Measurements from ENCODE around the gene N4BP2L2. TPM values are rescaled to one million over a fixed set of nuclear protein-coding genes. Genes with fewer than 3 reads are reported as not detected.

The N4BP2L2 gene
- total RNA-seq, 4 donors from 2014 or later: 78.7 to 287 (median 127) TPM

DNA sequence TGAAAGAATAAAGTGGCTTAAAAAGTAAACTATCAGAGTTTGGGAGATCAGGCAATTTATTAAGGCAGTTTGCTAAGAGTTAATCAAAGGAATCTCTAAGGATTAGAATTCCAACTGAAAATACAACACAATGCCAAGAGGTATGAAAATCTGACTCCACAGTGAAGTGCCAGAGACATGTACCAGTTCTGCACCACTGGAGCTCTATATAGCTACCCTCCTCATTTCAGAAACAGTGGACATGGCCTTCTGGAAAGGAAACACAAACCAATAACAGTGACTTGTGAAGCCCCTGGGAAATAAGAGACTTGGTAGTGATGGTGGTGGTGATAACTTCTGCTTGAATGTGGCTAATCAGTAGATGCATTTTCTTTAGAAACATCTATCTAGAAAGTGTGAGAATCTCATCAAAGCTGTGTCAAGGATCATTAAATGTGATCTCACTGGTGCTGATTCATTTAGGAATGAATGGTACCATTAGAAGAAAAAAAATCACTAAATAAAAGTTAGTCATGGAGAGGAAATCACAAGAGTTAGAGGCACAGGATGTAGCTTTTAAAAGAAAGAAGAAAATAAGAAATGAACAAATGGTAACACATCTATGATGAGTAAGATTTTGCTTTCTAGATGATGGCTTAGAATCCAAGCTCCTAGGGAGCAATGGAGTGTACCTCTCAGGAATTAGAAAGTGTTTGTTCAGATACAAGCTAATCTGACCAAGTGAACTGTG is 90.5 kb downstream of the N4BP2L2 start:
- Histone ChIP-seq H3K27me3 (no peaks in the 10 kb centered on the region), H3K4me1 (no peaks in the 10 kb centered on the region), H3K36me3 (peaks cover 0 to 34% of the 10 kb centered on the region in 2 donors), H3K4me3 (no peak overlapping the region), H3K9me3 (peaks cover 0 to 9% (median 0%) of the 10 kb centered on the region in 3 donors), H3K27ac (no peak overlapping the region)
- TF ChIP-seq POLR2A (IDR thresholded peaks at IDR 0.05) (no peak), POLR2AphosphoS5 (IDR thresholded peaks at IDR 0.05) (no peak), EP300 (IDR thresholded peaks at IDR 0.05) (no peak)
- TF ChIP-seq, protein P1, sequence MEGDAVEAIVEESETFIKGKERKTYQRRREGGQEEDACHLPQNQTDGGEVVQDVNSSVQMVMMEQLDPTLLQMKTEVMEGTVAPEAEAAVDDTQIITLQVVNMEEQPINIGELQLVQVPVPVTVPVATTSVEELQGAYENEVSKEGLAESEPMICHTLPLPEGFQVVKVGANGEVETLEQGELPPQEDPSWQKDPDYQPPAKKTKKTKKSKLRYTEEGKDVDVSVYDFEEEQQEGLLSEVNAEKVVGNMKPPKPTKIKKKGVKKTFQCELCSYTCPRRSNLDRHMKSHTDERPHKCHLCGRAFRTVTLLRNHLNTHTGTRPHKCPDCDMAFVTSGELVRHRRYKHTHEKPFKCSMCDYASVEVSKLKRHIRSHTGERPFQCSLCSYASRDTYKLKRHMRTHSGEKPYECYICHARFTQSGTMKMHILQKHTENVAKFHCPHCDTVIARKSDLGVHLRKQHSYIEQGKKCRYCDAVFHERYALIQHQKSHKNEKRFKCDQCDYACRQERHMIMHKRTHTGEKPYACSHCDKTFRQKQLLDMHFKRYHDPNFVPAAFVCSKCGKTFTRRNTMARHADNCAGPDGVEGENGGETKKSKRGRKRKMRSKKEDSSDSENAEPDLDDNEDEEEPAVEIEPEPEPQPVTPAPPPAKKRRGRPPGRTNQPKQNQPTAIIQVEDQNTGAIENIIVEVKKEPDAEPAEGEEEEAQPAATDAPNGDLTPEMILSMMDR (IDR thresholded peaks at IDR 0.05): no peak
- ATAC-seq: no peak

DNA sequence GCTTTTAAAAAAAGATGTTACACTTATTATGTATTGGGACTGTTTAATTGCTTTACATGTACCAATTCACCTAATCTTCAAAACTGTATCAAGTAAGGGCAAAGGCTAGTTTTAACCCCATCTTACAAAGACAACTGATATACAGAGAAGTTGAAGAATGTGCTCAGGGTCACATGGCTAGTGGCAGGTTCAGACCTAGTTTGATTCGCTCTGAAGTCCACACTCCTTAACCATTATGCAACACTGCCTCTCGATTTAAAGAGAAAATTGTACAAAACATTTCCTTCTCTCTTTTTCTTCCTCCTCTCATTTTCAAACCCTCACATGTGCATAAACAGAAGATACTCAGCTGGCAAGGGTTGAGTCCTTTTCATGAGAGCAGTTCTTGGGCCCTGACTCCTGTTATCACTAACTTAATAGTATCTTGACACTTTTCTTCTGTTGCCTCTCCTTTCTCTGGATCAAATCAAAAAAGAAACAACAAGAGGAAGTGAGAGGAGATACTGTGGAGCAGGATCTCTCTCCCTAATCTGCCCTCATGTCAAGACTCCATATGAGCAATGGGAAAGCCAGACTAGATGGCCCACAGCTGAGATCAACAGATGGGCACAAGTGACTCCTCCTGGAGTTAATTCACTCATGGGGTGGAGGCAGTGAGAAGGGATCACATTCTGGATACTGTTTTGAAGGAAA is 91.7 kb downstream of the N4BP2L2 start:
- no peak for TF ChIP-seq POLR2A (IDR thresholded peaks at IDR 0.05)
- no peak for TF ChIP-seq EP300 (IDR thresholded peaks at IDR 0.05)
- TF ChIP-seq POLR2AphosphoS5 (IDR thresholded peaks at IDR 0.05): no peak
- TF ChIP-seq, protein P1 (IDR thresholded peaks at IDR 0.05): no peak
- peaks cover 0 to 33% of the 10 kb centered on the region in 2 donors for H3K36me3 ChIP-seq
- no peak for ATAC-seq
- no peak overlapping the region for H3K4me3 ChIP-seq
- WGBS, 2 donors (ENCODE audit: low coverage in 1 of 2): 76 to 81% methylated on average over 2 of the region's 2 CpGs
- no peaks in the 10 kb centered on the region for H3K27me3 ChIP-seq
- H3K27ac ChIP-seq: no peak overlapping the region
- peaks cover 0 to 6% (median 0%) of the 10 kb centered on the region in 3 donors for H3K9me3 ChIP-seq
- H3K4me1 ChIP-seq: no peaks in the 10 kb centered on the region

DNA sequence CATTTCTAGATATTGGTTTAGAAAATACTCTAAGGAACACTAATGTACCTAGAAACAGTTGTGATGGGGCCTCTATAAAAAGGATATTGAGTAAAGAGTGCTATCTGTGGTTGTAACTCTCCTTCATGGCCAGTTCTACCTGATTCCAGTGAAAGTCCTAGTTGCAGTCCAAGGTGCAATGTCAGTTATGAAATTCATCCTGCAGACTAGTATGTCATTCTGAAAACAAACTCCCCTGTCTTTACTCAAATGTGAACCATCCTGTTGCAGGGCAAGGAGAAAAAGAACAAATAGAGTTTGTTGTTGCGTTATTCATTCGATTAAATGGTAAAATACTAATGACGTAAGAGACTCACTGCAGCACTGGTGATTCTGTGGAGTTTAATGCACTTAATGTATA is 92.4 kb downstream of the N4BP2L2 start:
- no peak overlapping the region for H3K27ac ChIP-seq
- no peak overlapping the region for H3K4me3 ChIP-seq
- no peak for ATAC-seq
- H3K4me1 ChIP-seq: no peaks in the 10 kb centered on the region
- no peaks in the 10 kb centered on the region for H3K27me3 ChIP-seq
- peaks cover 0 to 29% of the 10 kb centered on the region in 2 donors for H3K36me3 ChIP-seq
- 91 to 96% methylated on average over 3 of the region's 3 CpGs for WGBS, 2 donors (ENCODE audit: low coverage in 1 of 2)
- no peaks in the 10 kb centered on the region for H3K9me3 ChIP-seq
- no peak for TF ChIP-seq POLR2A (IDR thresholded peaks at IDR 0.05)
- TF ChIP-seq EP300 (IDR thresholded peaks at IDR 0.05): no peak
- no peak for TF ChIP-seq POLR2AphosphoS5 (IDR thresholded peaks at IDR 0.05)
- TF ChIP-seq, protein P1 (IDR thresholded peaks at IDR 0.05): no peak

DNA sequence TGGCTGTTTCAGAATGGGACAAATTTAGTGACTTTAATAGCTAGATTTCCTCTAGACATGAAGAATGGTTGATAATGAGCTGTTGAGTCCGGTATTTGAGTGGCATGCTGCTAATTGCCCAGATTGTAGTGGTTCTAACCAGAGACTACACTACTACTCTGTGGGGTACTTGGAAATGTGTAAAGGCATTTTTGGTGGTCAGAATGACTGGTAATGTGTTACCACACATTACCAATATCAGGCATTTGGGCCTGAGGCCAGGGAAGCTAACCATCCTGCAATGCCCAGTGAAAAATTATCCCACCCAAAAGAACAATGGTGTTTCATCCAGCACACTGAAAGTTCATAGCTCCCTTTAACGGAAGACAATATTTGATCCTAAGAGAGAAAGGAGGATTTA is 93.1 kb downstream of the N4BP2L2 start:
- Histone ChIP-seq H3K27me3 (no peaks in the 10 kb centered on the region), H3K4me3 (no peak overlapping the region), H3K4me1 (no peaks in the 10 kb centered on the region), H3K9me3 (no peaks in the 10 kb centered on the region), H3K27ac (no peak overlapping the region), H3K36me3 (peaks cover 0 to 23% of the 10 kb centered on the region in 2 donors)
- WGBS, 2 donors (ENCODE audit: low coverage in 1 of 2): 88 to 95% methylated on average over 1 to 2 of the region's 2 CpGs
- TF ChIP-seq POLR2A (IDR thresholded peaks at IDR 0.05): no peak
- TF ChIP-seq, protein P1 (IDR thresholded peaks at IDR 0.05): no peak
- TF ChIP-seq EP300 (IDR thresholded peaks at IDR 0.05): no peak
- no peak for TF ChIP-seq POLR2AphosphoS5 (IDR thresholded peaks at IDR 0.05)
- no peak for ATAC-seq

DNA sequence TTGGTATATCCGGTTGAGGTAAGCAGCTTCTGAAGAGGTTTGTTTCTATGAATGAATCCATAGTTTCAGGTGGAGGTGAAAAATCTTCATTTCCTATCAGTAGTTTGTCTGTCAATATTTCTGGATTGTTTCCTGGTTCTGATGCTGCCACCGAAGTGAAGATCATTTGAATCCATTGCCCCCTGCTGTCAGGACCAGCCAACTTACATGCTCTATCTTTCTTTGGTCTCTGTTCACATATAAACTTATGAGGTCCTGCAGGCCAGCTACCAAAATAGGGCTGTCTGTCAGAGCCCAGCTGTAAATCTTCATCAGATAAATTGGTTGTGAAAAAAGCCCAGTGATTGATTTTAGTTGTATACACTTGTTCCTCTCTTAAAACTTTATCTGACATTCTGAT is 95.5 kb downstream of the N4BP2L2 start:
- no peak for ATAC-seq
- no peaks in the 10 kb centered on the region for H3K9me3 ChIP-seq
- no peaks in the 10 kb centered on the region for H3K4me1 ChIP-seq
- TF ChIP-seq, protein P1 (IDR thresholded peaks at IDR 0.05): peak in 2 of 4 experiments; percentile 16 to 23
- no peak for TF ChIP-seq POLR2A (IDR thresholded peaks at IDR 0.05)
- no peaks in the 10 kb centered on the region for H3K27me3 ChIP-seq
- H3K36me3 ChIP-seq: peaks cover 0 to 27% of the 10 kb centered on the region in 2 donors
- WGBS, 2 donors (ENCODE audit: low coverage in 1 of 2): 57 to 70% methylated on average over 2 of the region's 2 CpGs
- H3K27ac ChIP-seq: no peak overlapping the region
- H3K4me3 ChIP-seq: no peak overlapping the region

All from gastroesophageal sphincter (tissue), 4 donors.